B cell (primary cell): ENCODE measurements around the gene CORO1A. TPM values are rescaled to one million over a fixed set of nuclear protein-coding genes. Genes with fewer than 3 reads are reported as not detected.
A peak's percentile ranks its signal among the peaks of the same experiment; 100 is the strongest.

Experiments used
- ATAC-seq: fragments of 200-7000 bp; cut with Tn5 transposase; one replicate; pipeline ENCODE4 v1.10.0; 2021; ENCODE audit warnings: low read depth, mild to moderate bottlenecking, moderate number of reproducible peaks, moderate library complexity
- CTCF ChIA-PET: fragments of 350-600 bp; sonication (Branson Sonifier 250); formaldehyde crosslinking; loops from one replicate; lab custom pipeline; 2021; ENCODE audit warnings: antibody characterized with exemption, inconsistent platforms; lab: Charles Lee
- POLR2A ChIA-PET: fragments of 350-600 bp; sonication (Branson Sonifier 250); formaldehyde crosslinking; loops from one replicate; lab custom pipeline; 2021; ENCODE audit warnings: antibody characterized with exemption; lab: Charles Lee
- DNase-seq: peaks from one replicate; pipeline ENCODE4 v3.0.0; 2013
- H2AFZ ChIP-seq: 2 replicates; pipeline ENCODE4 v1.6.1; 2012; ENCODE audit warnings: mild to moderate bottlenecking, low read depth, low read length; ENCODE audit not compliant: insufficient read depth, poor library complexity, severe bottlenecking
- H3K27ac ChIP-seq, 2 donors: 1 replicate in 1 of 2; 2 replicates in 1 of 2; pipeline ENCODE4 v1.5.1; 2012 to 2013; ENCODE audit warnings: low read length in 2 of 2, mild to moderate bottlenecking in 2 of 2, moderate library complexity in 1 of 2
- H3K27me3 ChIP-seq, 4 experiments: fragments of 200-600 bp in 1 of 4; sonication (generic) in 1 of 4; replicated peaks in 1 of 4; 1 replicate in 2 of 4; 2 replicates in 2 of 4; pipeline versions ENCODE4 v1.6.1 to v1.7.0; 2013 to 2016; ENCODE audit warnings: low read length in 3 of 4, mild to moderate bottlenecking in 2 of 4, mixed read lengths in 1 of 4, moderate library complexity in 1 of 4; ENCODE audit not compliant: insufficient read depth in 4 of 4, control insufficient read depth in 3 of 4; ENCODE audit errors: control extremely low read depth in 1 of 4
- H3K36me3 ChIP-seq, 2 experiments: replicated peaks in 1 of 2; 1 replicate in 1 of 2; 2 replicates in 1 of 2; pipeline versions ENCODE4 v1.6.1 to v1.7.1; 2013; ENCODE audit warnings: low read length in 1 of 2; ENCODE audit not compliant: insufficient read depth in 2 of 2, control insufficient read depth in 1 of 2; ENCODE audit errors: control extremely low read depth in 1 of 2, extremely low read depth in 1 of 2
- H3K4me1 ChIP-seq, 2 donors: fragments of 200-600 bp in 1 of 2; sonication (generic) in 1 of 2; 1 replicate in 1 of 2; 2 replicates in 1 of 2; pipeline versions ENCODE4 v1.5.1 to v1.6.1; 2013 to 2017; ENCODE audit warnings: low read length in 2 of 2; ENCODE audit not compliant: control insufficient read depth in 2 of 2, insufficient read depth in 2 of 2
- H3K4me2 ChIP-seq: replicated peaks from 2 replicates; pipeline ENCODE3; 2012; ENCODE audit warnings: mild to moderate bottlenecking, low read depth, low read length; ENCODE audit not compliant: poor library complexity, severe bottlenecking
- H3K4me3 ChIP-seq, 5 experiments: fragments of 200-600 bp in 1 of 5; sonication (generic) in 1 of 5; 1 replicate in 3 of 5; 2 replicates in 2 of 5; pipeline versions ENCODE4 v1.5.1 to v1.7.0; 2011 to 2016; ENCODE audit warnings: low read length in 4 of 5, mild to moderate bottlenecking in 4 of 5, low read depth in 2 of 5, control low read depth in 1 of 5, moderate library complexity in 1 of 5; ENCODE audit not compliant: insufficient read depth in 1 of 5; ENCODE audit errors: control extremely low read depth in 1 of 5, extremely low read depth in 1 of 5
- H3K79me2 ChIP-seq: fragments of 200-600 bp; sonication (generic); one replicate; pipeline ENCODE4 v1.6.0; 2016; ENCODE audit warnings: low read length; ENCODE audit not compliant: control insufficient read depth, insufficient read depth
- H3K9ac ChIP-seq: fragments of 200-600 bp; sonication (generic); 2 replicates; pipeline ENCODE4 v1.6.1; 2017; ENCODE audit warnings: mild to moderate bottlenecking, low read length, moderate library complexity
- H3K9me3 ChIP-seq, 3 donors: one replicate each; pipeline versions ENCODE4 v1.6.1 to v1.7.1; 2013; ENCODE audit warnings: low read length in 2 of 3; ENCODE audit not compliant: control insufficient read depth in 2 of 3, insufficient read depth in 1 of 3; ENCODE audit errors: control extremely low read depth in 1 of 3
- H4K20me1 ChIP-seq: 2 replicates; pipeline ENCODE4 v1.6.0; 2012; ENCODE audit warnings: mild to moderate bottlenecking, low read length; ENCODE audit not compliant: insufficient read depth, control insufficient read depth, poor library complexity, severe bottlenecking
- H3K27ac Mint-ChIP-seq: one replicate; pipeline ENCODE4 v1.8.0; 2021; ENCODE audit warnings: mixed read lengths
- H3K27me3 Mint-ChIP-seq: one replicate; pipeline ENCODE4 v1.8.0; 2021; ENCODE audit warnings: mixed read lengths
- H3K4me1 Mint-ChIP-seq: one replicate; pipeline ENCODE4 v1.8.0; 2021; ENCODE audit warnings: mixed read lengths
- H3K4me3 Mint-ChIP-seq: one replicate; pipeline ENCODE4 v1.8.0; 2021; ENCODE audit warnings: mixed read lengths
- H3K9me3 Mint-ChIP-seq: one replicate; pipeline ENCODE4 v1.8.0; 2022; ENCODE audit warnings: mixed read lengths; ENCODE audit not compliant: insufficient read depth
- CTCF ChIP-seq: fragments of 200-600 bp; IDR thresholded peaks from one replicate; pipeline ENCODE4 v1.8.0; 2022; ENCODE audit warnings: antibody characterized with exemption, mild to moderate bottlenecking
- EZH2 ChIP-seq: IDR thresholded peaks from 2 replicates; pipeline ENCODE4 v1.6.1; 2012; ENCODE audit warnings: borderline replicate concordance, low read depth, mild to moderate bottlenecking, moderate library complexity, low read length; ENCODE audit not compliant: insufficient read depth, poor library complexity, severe bottlenecking
- WGBS: methylation state at CpG from one replicate; pipeline ENCODE4 v1.1.5; 2013; ENCODE audit warnings: missing lambda C conversion rate; ENCODE audit not compliant: insufficient coverage; 5-methylcytosine and 5-hydroxymethylcytosine counted together
- intact Hi-C: fragments of 100-400 bp; cut with micrococcal nuclease; formaldehyde crosslinking; loops from one replicate; pipeline ENCODE4 v1.10.0; 2022
- polyA plus RNA-seq: library from polyadenylated mRNA; depleted of rRNA; stranded (reverse); fragments of >200 nt; gene quantifications from 2 replicates; pipeline ENCODE4 v1.2.3, GENCODE V29; 2012
- total RNA-seq, 2 donors: library from RNA; stranded (reverse); fragments of 120-200 nt in 1 of 2; gene quantifications; 1 replicate in 1 of 2; 2 replicates in 1 of 2; pipeline versions ENCODE4 v1.2.3 to v1.2.4, GENCODE V29; 2013 to 2022

The CORO1A gene
- total and polyA plus RNA-seq, 2 donors (not counting 1 experiment from before 2014, with no cell fraction given): 653 to 1,555 TPM

DNA sequence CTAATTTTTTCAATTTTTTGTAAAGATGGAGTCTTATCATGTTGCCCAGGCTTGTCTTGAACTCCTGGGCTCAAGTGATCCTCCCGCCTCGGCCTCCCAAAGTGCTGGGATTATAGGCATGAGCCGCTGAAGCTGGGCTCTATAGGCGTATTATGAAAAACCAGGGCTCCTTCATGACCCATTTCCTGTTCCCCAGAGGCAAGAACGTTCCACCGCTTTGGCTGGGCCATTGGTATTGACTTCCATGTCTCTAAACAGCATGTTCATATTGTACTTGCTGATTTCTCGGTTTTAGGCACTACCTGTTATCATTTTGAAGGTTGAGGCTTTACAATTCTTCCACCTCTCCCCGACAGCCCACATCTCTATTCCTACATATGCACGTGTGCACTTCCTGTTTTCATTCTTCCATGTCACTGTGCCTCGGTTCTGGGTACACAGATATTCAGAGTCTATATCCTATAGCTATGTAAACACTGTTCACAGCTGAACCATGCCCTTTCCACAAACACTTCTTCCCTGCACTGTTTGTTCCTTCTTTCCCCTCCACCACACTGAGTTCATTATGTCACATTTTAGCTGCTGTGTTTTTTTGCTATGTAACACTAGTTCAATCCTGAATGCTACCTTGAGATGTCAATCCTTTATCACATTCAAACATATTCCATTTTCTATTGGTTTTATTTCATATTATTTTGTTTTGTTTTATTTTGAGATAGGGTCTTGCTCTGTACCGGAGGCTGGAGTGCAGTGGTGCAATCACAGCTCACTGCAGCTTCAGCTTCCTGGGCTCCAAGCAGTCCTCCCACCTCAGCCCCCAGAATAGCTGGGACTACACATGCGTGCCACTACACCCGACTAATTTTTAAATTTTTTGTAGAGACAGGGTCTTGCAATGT lies 43.6 kb upstream of the CORO1A start:
- Histone ChIP-seq H2AFZ (peak overlapping the region; percentile 76), H3K27ac (no peak overlapping the region)

More for the DNA sequence above, 43.6 kb upstream of the CORO1A start:
- Mint-ChIP-seq H3K4me1 (peaks cover 9% of the 10 kb centered on the region), H3K9me3 (no peaks in the 10 kb centered on the region), H3K4me3 (no peak overlapping the region), H3K27ac (peak overlapping the region; percentile 5), H3K27me3 (no peaks in the 10 kb centered on the region)
- ChIA-PET CTCF (interaction anchor here (1.0 to 1.2 kb wide), 2 partner anchors 11 to 39 kb away, joined by 3 read pairs; no protein-coding TSS in a partner anchor), POLR2A (interaction anchor here (0.5 kb wide), 1 partner anchor 25 kb away, joined by 7 read pairs; no protein-coding TSS in a partner anchor)
- Histone ChIP-seq H3K4me2 (peak overlapping the region; percentile 49), H3K9me3 (no peaks in the 10 kb centered on the region), H3K4me1 (peaks cover 6 to 13% of the 10 kb centered on the region in 2 donors), H3K27me3 (no peaks in the 10 kb centered on the region), H4K20me1 (no peaks in the 10 kb centered on the region), H3K4me3 (no peak overlapping the region), H3K79me2 (no peaks in the 10 kb centered on the region), H3K36me3 (no peaks in the 10 kb centered on the region), H3K9ac (no peak overlapping the region)
- TF ChIP-seq CTCF: no peak
- no peak for TF ChIP-seq EZH2
- intact Hi-C loops: no loop called here
- DNase-seq (no peak), ATAC-seq (no peak)
- 50% methylated on average over 10 of the region's 13 CpGs for WGBS
